NCI-H128 (cell line): Measurements from ENCODE around the gene ING1.
"Not testable (repeated sequence)": the region's sequence is repeated elsewhere in the genome, so short reads cannot be mapped to it uniquely, and the experiment has no call there.

ENCODE experiments used
- DNase-seq: peaks from one replicate; lab custom pipeline; 2025; ENCODE audit not compliant: unreplicated experiment; lab: John Stamatoyannopoulos, UW

ING1 gene

DNA sequence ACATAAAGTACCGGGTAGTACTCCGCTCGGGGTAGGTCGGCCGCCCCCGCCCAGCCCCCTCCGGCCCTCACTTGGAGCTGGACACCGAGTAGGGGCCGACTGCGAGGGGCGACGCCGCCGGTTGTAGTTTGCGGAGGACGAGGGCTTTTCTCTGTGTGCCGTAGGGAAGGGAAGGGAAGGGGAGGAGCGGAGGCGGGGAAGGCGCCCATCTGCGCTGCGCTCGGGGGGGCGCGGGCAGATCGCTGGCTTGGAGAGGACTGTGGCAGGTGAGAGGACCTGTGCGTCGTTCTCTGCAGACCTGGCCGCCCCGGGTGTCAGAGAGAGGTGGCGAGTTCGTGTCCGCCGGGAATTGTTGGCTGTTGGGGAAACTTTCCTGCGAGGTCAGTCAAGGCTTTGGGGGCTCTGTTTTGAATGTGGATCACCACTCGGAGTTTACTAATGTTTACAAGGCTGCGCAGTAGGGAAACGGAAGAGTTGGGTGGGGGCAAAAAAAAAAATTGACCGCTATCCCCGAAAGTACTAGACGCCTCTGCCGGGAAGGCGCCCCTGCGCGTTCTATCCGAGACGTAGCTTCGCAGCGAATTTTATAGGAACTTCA lies 1.4 kb downstream of the ING1 start:
- peak; percentile 59 for DNase-seq

DNA sequence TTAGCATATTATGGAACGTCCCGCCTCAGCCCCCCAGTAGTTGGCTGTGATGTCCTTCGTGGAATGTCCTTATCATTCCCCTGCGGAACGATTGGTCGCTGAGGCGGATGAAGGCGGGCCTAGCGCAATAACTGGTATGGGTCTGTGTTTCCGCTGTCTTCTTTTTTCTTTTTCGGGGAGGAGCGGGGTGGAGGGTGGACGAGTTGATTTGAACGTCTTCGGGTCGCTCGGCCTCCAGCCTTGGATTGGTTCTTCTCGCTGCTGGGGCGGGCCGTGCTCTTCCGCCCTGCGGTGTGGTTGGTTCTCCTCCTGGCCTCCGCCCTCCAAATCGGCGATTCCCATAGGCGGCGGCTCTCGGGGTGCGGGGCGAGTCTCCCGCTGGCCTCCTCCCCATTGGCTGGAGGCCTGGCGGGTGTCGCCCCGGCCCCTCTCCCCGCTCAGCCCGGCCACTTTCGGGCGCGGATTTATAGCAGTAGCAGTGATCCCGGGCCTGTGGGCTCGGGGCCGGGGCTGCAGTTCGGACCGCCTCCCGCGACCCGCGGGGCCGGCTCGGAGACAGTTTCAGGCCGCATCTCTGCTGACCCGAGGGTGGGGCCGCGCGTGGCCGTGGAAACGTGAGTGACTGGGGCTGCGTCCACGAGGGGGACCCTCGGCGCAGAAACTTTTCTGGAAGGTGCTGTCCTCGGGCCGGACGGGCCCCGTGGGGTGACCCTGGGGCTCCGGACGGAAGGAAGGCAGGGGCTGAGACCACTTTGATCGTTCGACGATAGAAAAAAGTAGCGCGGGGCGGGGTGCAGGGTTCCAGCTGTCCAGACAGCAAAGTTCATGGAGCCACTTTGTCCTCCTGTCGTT lies 2.1 kb downstream of the ING1 start:
- peak; percentile 96 for DNase-seq

DNA sequence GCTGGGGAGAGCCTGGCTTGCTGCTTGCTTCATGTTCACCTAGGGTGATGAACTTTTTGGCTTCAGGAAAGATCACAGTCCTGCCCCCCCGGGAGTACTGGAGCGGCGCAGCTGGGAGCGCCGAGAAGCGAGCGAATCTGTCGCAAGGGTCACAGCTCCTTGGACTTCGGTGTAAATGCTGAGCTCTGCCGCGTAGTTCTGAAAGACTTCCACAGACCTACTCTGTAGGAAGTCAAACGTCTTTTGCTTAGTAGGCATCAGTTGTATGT lies 2.7 kb downstream of the ING1 start:
- DNase-seq: no peak

DNA sequence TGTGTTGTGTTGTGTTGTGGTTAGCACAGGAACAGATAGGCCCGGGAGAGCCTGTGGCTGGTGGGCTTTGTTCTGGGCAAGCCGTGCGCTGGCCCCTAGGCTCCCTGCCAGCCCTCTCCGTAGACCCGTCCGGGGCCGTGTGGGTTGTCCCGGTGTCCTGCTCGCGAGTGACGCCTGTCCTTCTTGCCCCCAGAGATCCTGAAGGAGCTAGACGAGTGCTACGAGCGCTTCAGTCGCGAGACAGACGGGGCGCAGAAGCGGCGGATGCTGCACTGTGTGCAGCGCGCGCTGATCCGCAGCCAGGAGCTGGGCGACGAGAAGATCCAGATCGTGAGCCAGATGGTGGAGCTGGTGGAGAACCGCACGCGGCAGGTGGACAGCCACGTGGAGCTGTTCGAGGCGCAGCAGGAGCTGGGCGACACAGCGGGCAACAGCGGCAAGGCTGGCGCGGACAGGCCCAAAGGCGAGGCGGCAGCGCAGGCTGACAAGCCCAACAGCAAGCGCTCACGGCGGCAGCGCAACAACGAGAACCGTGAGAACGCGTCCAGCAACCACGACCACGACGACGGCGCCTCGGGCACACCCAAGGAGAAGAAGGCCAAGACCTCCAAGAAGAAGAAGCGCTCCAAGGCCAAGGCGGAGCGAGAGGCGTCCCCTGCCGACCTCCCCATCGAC lies 5.7 kb downstream of the ING1 start:
- DNase-seq: no peak

DNA sequence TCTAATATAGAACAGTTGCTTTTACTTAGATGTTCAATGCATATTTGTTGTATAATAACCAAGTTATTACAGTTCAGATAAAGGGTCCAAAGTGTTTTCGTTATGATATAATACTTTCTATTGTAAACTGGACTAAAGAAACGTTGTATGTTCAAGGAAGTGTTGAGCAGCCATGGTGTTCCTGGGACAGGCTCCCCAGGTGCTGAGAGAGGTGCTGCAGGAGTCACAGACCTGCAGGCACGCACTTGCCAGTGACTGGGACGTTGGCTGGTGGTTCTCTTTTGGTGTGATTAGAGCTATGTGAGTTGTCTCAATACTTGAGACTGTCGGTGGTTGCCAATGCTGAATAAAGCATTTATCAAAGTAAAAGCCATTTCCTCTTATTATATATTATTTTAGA lies 9.5 kb downstream of the ING1 start:
- DNase-seq: no peak

DNA sequence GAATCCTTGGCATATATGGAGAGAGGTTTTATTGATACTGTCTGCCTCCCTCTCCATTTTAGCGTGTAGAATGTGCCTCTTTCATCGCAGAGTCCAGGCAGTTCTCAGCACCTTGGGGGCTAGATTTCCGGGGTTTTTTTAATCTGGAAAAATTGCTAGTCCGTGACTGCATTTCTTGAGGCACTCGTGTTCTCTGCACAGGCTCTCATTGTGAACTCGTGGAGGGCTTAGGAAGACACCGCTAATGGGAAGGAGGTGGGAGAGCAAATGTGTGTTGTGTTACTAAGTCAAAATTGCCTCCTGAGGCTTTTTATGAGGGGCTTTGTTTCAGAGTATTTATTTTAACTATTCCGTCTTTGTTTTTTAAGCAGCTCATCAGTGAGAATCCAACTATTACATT lies 10.1 kb downstream of the ING1 start:
- DNase-seq: no peak

DNA sequence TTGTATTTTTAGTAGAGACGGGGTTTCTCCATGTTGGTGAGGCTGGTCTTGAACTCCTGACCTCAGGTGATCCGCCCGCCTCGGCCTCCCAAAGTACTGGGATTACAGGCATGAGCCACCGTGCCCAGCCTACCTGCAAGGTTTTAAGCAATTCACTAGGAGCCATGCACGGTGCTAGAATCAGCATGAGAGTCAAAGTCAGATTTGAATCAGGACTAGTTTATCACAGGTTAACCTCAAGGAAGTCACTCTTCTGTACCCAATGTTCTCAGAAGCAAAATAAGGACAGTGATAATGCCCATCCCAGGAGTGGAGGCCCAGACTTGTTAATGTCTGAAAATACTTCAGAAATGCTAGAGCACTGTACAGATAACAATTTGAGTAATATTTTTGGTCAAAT lies 12.7 kb downstream of the ING1 start:
- not testable (repeated sequence) for DNase-seq

DNA sequence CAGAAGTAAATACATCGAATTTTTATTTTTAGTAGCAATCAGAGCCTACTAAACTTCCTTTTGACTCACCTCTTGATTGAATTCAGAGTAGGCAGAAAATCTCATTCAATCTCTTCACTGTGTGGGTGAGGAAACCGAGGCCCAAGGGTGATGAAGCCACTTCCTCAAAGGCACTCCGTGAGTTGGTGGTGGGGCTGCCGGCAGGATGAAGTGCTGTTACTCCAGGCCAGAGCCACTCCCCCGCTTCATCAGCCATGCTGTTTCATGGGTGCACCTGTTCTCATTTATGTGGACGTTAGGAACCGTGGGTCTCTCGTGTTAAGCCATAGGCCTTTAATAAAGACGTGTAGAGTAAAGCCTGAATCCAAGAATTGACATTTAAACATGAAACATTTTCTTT lies 13.2 kb downstream of the ING1 start:
- DNase-seq: no peak

DNA sequence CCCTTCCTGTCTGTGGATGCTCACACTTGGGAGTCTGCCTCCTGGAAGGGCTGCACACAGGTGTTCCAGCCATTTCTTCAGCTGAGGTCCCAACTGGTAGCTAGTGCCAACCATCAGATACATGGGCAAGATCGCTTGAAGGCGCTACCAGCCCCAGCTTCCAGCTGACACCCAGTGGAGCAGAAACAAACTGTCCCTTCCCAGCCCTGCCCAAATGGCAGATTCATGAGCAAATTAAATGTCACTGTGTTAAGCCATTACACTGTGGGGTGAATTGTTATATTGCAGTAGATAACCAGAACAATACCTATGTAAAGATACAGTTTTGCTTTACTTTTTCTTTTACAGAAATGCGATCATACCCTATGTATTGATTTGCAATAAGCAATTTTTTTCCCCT lies 17.6 kb downstream of the ING1 start:
- DNase-seq: no peak

DNA sequence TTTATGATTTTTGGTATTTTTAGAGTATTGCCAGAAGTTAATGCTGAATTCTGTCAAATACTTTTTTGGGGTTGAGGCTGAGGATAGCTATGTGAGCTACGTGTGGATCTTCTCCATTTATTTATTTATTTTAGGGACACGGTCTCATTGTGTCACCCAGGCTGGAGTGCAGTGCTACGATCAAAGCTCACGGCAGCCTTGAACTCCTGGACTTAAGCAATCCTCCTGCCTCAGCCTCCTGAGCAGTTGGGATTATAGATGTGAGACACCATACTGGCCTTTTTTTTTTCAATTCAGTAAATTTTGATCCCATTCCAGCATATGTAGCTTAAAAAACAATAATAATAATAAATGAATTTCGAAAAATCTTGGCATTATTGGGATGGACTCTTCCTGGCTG lies 21.1 kb downstream of the ING1 start:
- no peak for DNase-seq

DNA sequence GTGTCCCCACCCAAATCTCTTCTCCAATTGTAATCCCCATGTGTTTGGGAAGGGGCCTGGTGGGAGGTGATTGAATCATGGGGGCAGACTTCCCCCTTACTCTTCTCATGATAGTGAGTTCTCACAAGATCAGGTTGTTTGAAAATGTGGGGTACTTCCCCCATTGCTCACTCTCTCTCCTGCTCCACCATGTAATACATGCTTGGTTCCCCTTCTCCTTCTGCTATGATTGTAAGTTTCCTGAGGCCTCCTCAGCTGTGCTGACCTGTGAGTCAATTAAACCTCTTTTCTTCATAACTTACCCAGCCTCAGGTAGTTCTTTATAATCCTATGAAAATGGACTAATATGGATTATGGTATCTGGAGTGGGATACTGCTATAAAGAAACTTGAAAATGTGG lies 24.1 kb downstream of the ING1 start:
- no peak for DNase-seq

DNA sequence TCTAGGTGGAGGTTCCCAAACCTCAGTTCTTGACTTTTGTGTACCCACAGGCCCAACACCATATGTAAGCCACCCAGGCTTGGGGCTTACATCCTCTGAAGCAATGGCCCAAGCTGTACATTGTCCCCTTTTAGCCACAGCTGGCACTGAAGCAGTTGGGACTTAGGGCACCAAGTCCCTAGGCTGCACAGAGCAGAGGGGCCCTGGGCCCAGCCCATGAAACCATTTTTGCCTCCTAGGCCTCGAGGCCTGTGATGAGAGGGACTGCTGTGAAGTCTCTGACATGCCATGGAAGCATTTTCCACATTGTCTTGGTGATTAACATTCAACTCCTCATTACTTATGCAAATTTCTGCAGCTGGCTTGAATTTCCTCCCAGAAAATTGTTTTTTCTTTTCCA lies 30.2 kb downstream of the ING1 start:
- DNase-seq: no peak

DNA sequence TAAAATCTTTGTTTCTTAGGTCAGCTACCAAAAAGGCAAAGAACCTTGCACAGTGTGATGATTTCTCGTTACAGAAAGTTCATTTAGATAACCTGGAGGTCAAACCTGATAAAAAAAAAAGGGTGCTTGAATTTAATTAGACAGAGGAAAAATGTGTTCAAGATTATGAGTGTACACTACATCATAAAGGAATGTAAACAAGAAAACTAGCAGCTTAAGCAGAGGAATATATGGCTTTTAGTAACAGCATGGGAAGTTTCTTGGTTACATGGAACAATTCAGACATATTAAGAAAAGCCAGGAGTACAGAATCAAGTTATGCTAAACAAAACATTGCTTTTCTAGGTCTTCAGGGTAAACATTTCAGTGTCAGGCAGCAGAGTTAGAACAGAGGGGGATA lies 32.9 kb downstream of the ING1 start:
- no peak for DNase-seq

DNA sequence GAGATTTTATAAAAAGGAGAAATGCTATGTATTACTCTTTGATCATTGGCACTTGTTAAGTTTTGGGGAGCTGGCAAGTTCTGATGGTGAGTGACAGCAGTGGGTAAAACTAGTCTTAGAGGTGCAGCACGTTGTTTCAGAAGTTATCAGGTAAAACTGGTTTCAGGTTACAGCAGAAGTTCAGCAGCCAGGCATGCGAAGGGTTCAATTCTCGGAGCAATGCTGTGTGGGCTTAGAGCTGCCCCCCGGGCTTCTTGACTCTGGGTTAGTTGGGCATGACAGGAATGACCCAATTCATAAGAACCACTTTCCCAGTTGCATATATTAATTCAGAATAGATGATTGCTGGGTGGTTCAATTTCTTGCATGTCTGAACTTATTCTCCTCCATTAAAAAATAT lies 34.8 kb downstream of the ING1 start:
- no peak for DNase-seq

DNA sequence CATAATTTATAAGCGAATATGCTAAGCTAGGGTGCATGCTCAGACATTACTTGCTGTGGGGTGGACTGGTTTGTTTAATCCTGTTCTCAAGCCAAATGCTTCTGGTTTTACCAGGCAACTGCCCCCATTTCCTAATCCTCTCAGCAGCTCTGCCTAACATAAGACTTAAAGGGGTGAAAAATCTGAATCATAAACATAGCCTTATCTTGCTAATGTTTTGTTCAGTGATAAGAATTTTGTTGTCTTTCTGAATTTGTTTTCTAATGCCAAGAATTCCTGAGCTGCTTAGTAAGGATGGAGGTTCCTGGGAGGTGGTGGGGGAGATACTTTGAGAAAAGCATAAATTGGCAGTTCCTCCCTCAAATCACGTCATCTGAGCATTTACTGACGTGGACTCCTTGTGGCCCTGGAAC lies 42.7 kb downstream of the ING1 start:
- DNase-seq: no peak

DNA sequence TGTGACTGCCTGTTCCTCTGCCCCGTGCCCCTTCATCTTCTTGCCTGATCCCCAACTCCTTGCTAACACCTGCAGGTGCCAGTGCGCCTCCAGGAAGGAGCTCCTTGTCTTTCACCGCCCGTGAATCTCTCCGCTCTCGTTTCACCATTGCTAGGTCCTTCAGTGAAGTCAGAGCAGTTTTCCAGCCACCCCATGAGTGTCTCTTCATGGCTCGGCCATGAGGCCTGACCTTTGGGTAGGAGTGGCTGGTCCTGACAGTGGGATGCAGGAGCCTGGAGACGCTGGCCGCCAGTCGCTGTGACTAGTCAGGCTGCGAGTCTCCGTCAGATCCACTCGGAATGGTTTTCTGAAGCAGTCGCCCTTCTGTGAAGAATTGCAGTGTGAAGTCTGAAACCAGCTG lies 43.8 kb downstream of the ING1 start:
- no peak for DNase-seq

DNA sequence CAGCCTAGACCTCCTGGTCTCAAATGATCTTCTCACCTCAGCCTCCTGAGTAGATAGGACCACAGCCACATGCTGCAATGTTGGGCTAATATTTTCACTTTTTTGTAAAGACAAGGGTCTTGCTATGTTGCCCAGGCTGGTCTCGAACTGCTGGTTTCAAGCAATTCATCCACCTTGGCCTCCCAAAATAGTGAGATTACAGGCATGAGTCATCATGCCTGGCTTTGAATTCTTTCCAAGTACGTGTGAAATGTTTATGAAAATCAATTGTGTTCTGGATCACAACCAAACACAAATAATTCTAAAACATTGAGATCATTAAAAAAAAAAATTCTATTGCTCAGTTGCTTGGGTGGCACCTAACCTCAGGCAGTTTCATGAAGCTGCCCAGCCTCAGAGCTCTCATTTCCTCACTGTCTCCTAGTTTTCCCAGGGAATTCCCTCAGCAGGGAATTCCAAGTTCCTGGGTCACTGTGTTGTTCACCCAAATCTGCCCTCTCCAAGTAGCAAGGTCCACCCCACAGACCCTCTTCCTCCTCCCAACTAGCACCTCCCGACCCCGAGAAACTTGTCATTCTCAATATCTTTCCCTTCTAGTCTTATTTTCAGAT lies 44.8 kb downstream of the ING1 start:
- no peak for DNase-seq

DNA sequence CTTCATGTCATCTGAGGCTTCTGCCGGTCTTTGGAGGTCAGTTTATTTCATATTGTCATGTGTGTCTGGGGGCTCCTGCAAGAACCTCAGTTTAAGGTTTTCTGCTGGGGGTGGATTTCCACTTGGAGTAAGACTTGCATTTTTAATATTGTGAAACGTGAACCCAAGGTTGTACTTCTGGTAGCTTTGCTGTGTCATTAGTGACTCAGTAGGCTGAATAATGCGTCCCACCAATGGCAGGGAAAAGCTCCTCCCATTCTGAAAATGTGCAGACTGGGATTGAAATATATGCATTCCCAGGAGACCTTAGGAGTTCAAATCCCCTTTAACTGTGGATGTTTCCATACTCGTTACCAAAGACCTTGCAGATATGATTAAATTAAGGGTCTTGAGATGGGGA lies 46.2 kb downstream of the ING1 start:
- no peak for DNase-seq

DNA sequence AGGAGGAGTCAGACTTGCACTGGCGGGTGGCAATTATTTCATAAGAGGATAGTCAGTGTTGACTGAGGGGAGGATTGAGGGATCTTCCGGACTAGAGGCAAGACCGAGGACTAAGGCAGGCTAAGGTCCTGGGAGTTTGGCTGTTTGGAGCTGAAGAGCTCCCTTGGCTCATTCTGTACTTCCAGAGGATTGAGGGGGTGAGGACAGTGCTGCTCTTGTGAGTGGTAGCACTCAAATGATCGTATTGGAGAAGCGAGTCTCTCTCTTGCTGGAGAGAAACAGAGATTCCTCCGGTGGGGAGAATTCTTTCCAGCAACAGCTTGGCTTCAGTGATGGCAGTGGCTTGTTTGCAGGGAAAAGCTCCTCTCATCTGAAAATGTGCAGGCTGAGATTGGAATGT lies 47.1 kb downstream of the ING1 start:
- DNase-seq: no peak

DNA sequence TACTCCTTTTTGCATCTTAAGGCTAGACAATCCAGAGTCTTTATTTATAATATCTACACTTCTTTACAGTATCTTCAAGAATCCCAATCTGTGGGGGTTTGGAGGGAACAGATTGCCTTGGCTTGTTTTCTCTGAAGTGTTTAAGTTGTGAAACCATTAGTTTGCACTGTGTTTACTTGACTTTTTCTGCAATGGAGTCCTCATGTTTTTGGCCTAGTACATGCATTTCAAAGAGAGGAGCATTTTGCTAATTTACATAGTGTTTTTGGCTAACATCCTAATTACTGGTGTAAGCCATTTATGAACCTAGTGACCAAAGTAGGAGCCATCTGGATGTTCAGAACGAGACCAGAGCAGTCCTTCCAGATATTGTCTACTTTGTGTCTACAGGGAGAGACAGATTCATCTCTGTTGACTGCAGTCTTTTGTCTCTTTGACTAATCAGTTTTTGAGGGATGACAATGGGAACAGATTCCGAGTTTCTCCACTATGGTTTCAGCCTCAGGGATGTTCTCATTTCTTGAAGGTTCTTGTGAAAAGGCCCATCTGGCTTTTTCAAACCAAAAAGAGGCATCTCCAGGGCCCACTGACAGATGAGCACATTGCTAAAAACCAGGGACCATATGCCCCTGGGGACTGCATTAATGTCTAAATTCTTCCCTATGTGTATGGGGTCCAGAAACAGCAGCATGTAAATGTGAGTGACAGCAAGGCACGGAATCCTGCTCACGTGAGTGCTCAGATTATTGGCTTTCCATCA lies 53.4 kb downstream of the ING1 start:
- no peak for DNase-seq

DNA sequence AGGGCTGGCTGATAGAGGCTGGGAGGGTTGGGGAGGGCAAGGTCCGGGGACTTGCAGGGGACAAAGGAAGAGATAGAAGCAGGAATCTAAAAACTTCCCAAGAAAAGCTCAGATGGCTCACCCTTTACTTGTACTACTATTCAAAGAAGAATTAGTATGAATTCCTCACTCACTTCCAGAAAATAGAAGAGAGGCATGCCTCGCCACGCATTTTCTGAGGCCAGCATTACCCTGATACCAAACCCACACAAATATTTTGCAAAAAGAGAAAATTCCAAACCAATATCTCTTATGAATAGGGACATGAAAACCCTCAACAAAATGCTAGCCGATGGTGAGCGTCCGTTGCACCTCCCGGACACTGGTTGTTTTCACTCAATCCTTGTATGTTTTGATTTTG lies 54.0 kb downstream of the ING1 start:
- no peak for DNase-seq
